Stomach (tissue), 9 donors: Measurements from ENCODE around the gene CSMD2. TPM values are rescaled to one million over a fixed set of nuclear protein-coding genes. Genes with fewer than 3 reads are reported as not detected.

Experiments used
- DNase-seq, 2 donors: peaks; one replicate each; pipeline versions ENCODE4 v3.0.0 to v3.0.0-alpha.2; 2013 to 2019
- H3K27ac ChIP-seq, 5 donors: fragments of 200-600 bp in 4 of 5; sonication (generic) in 4 of 5; one replicate each; pipeline ENCODE4 v1.5.1; 2013 to 2019; ENCODE audit warnings: mild to moderate bottlenecking in 1 of 5, moderate library complexity in 1 of 5
- H3K27me3 ChIP-seq, 3 donors: fragments of 200-600 bp; sonication (generic); one replicate each; pipeline ENCODE4 v1.5.1; 2017 to 2019; ENCODE audit warnings: mixed run types in 1 of 3
- H3K36me3 ChIP-seq, 4 donors: fragments of 200-600 bp; sonication (generic); 1 replicate in 3 of 4; 2 replicates in 1 of 4; pipeline ENCODE4 v1.5.1; 2016 to 2019
- H3K4me1 ChIP-seq, 4 donors: fragments of 200-600 bp; sonication (generic); one replicate each; pipeline ENCODE4 v1.5.1; 2016 to 2019
- H3K4me3 ChIP-seq, 4 donors: fragments of 200-600 bp; sonication (generic) in 3 of 4; one replicate each; pipeline ENCODE4 v1.5.1; 2016 to 2019; ENCODE audit warnings: mild to moderate bottlenecking in 1 of 4
- H3K9me3 ChIP-seq, 4 donors: fragments of 200-600 bp; sonication (generic); one replicate each; pipeline ENCODE4 v1.5.1; 2016 to 2019
- EP300 ChIP-seq: sonication (generic); formaldehyde crosslinking; IDR thresholded peaks from one replicate; pipeline ENCODE4 v1.6.1; 2017; ENCODE audit warnings: antibody characterized with exemption
- POLR2A ChIP-seq, 4 donors: fragments of 450-650 bp; IDR thresholded peaks; one replicate each; pipeline ENCODE4 v1.6.1; 2016; ENCODE audit warnings: antibody characterized with exemption in 4 of 4, control low read depth in 2 of 4, mild to moderate bottlenecking in 1 of 4, moderate library complexity in 1 of 4
- POLR2AphosphoS5 ChIP-seq, 3 donors: sonication (generic); formaldehyde crosslinking; IDR thresholded peaks; one replicate each; pipeline ENCODE4 v1.6.1; 2016; ENCODE audit warnings: antibody characterized with exemption in 3 of 3
- WGBS, 5 donors: extraction: QIAGEN DNeasy Blood & Tissue Kit in 3 of 5; methylation state at CpG; one replicate each; pipeline versions ENCODE4 v1.1.5 to v1.1.7; 2013 to 2018; 5-methylcytosine and 5-hydroxymethylcytosine counted together
- intact Hi-C: fragments of 100-400 bp; cut with DNase I; formaldehyde crosslinking; loops from one replicate; pipeline ENCODE4 v1.15.1; 2023; ENCODE audit warnings: low total_unique reads
- polyA plus RNA-seq, 3 donors: library from polyadenylated mRNA; stranded (reverse); fragments of 200-250 nt; gene quantifications; one replicate each; pipeline ENCODE4 v1.2.3, GENCODE V29; 2013
- total RNA-seq, 5 donors: library from RNA; depleted of rRNA; stranded (reverse); fragments of >200 nt; gene quantifications; one replicate each; pipeline versions ENCODE4 v1.1.0 to v1.2.3, GENCODE V29; 2014 to 2016
- TF ChIP-seq, protein P1 (sequence below), 7 experiments: fragments of 450-650 bp in 4 of 7; fragments of 200-600 bp in 3 of 7; sonication (generic) in 3 of 7; IDR thresholded peaks; one replicate each; pipeline ENCODE4 v1.5.1; 2016 to 2019; ENCODE audit warnings: antibody characterized with exemption in 7 of 7, control low read depth in 2 of 7, mild to moderate bottlenecking in 1 of 7
- donor health status: healthy with polysubstance abuse.
- donor health status: Bipolar disorder and iron deficiency.
- donor health status: healthy.

Gene CSMD2
- total and polyA plus RNA-seq, 8 donors: 0.10 to 3.5 (median 0.37) TPM; not detected in 1

DNA sequence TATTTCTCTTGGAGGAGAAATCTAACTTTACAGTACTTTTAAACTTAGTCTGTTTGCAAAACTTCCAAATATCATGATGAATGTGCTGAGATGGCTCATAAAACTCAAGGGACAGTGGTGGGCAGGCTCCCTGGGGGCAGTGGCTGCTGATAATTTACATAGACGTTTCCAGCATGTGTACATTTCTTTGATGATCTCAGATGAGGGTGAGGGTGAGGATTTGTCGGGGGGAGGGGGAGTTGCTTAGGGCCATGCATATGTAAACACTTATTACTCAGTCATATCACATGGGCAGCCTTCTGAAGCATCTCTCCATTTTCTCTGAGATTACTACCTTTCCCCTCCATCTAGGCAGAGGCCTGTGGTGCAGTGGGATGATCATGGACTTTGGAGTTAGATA is 454.1 kb downstream of the CSMD2 start:
- no peaks in the 10 kb centered on the region for H3K36me3 ChIP-seq
- H3K4me3 ChIP-seq: no peak overlapping the region
- no peaks in the 10 kb centered on the region for H3K9me3 ChIP-seq
- peaks cover 0 to 33% (median 0%) of the 10 kb centered on the region in 3 donors for H3K27me3 ChIP-seq
- DNase-seq: no peak
- 33 to 48% (median 40%) methylated on average over 2 of the region's 2 CpGs for WGBS, 5 donors
- no peaks in the 10 kb centered on the region for H3K4me1 ChIP-seq
- TF ChIP-seq POLR2AphosphoS5 (IDR thresholded peaks at IDR 0.05) (no peak), EP300 (no peak), POLR2A (IDR thresholded peaks at IDR 0.05) (no peak)
- TF ChIP-seq, protein P1, sequence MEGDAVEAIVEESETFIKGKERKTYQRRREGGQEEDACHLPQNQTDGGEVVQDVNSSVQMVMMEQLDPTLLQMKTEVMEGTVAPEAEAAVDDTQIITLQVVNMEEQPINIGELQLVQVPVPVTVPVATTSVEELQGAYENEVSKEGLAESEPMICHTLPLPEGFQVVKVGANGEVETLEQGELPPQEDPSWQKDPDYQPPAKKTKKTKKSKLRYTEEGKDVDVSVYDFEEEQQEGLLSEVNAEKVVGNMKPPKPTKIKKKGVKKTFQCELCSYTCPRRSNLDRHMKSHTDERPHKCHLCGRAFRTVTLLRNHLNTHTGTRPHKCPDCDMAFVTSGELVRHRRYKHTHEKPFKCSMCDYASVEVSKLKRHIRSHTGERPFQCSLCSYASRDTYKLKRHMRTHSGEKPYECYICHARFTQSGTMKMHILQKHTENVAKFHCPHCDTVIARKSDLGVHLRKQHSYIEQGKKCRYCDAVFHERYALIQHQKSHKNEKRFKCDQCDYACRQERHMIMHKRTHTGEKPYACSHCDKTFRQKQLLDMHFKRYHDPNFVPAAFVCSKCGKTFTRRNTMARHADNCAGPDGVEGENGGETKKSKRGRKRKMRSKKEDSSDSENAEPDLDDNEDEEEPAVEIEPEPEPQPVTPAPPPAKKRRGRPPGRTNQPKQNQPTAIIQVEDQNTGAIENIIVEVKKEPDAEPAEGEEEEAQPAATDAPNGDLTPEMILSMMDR (IDR thresholded peaks at IDR 0.05): no peak
- H3K27ac ChIP-seq: no peak overlapping the region
- intact Hi-C loops: no loop called here

DNA sequence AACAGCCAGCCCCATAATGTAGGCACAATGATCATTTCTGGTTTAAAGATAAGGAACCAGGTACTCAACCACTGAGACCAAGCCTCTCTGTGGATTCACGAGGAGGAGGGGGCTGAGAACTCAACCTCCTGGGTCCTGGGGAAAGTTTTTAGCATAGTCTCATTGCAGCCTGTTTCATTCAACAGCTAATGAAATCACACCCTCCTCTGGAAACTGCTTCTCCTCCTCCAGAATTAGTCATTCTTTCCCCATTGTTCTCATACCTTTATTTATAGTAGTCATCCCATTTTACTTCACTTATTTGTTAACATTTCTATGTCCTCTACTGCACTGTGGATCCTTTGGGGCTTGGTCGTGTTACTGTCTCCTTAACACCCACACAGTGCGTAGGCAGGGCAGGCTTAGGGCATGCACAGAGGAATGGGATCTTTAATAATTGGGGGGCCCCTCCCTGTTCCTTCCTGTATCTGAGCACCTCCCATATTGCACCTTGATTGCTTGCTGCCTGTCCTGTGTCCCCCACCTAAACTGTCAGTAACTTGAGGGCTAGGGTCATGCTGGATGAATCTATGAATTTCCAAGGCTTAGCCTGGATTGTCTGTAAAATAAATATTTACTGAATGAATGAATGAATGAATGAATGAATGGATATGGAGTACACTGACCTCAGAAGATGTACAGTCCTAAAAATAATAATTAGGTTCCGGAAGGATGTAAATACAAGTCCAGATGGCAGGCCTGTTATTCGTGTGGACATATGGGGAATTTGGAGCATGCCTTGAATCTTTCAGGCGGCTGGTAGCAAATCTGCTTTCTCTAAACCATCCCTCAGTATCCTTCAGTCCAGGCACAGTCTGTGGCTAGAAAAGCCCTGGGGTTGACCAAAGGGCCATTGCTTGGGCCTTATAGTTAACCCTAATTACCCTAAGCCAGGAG is 455.0 kb downstream of the CSMD2 start:
- 70 to 79% (median 76%) methylated on average over 6 of the region's 6 CpGs for WGBS, 5 donors
- TF ChIP-seq, protein P1 (IDR thresholded peaks at IDR 0.05): no peak
- TF ChIP-seq EP300 (no peak), POLR2AphosphoS5 (IDR thresholded peaks at IDR 0.05) (no peak), POLR2A (IDR thresholded peaks at IDR 0.05) (no peak)
- intact Hi-C loops: no loop called here

DNA sequence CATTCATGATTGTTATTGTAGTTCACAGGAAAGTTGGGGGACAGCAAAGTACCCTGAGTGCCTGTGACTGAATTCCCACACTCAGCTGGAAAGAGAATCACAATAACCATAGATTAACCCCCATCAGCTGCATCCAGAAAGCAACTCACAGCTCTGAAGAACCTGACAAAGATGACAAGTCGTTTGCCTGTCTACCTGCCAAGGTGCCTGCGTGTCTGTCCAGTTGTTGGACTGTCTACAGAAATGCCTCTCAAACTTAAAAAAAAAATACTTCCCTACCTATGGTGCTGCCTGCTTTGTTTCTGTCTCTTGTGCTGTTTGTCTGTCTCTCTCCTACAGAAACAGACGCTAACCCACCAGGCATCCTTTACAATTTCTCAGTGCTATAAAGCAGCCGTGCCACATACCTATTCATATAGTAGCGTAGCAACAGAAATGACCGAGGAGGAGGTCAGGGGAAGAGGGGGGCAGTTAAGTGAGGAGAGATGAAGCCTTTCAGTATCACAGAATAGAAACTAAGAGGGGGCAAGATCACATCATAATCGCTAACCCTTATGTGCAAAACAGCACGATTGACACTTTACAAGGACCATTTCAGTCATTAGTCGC is 455.8 kb downstream of the CSMD2 start:
- 76 to 83% (median 81%) methylated on average over 9 of the region's 9 CpGs for WGBS, 5 donors
- DNase-seq: no peak
- no peaks in the 10 kb centered on the region for H3K4me1 ChIP-seq
- TF ChIP-seq, protein P1 (IDR thresholded peaks at IDR 0.05): no peak
- TF ChIP-seq POLR2AphosphoS5 (IDR thresholded peaks at IDR 0.05) (no peak), POLR2A (IDR thresholded peaks at IDR 0.05) (no peak), EP300 (no peak)
- no peaks in the 10 kb centered on the region for H3K36me3 ChIP-seq
- peaks cover 0 to 20% (median 0%) of the 10 kb centered on the region in 3 donors for H3K27me3 ChIP-seq
- no peak overlapping the region for H3K4me3 ChIP-seq
- H3K27ac ChIP-seq: no peak overlapping the region
- H3K9me3 ChIP-seq: no peaks in the 10 kb centered on the region
- intact Hi-C loops: no loop called here

More for the DNA sequence above, 455.0 kb downstream of the CSMD2 start:
- no peak overlapping the region for H3K4me3 ChIP-seq
- no peaks in the 10 kb centered on the region for H3K36me3 ChIP-seq
- no peaks in the 10 kb centered on the region for H3K4me1 ChIP-seq
- no peak for DNase-seq
- H3K27me3 ChIP-seq: peaks cover 0 to 28% (median 0%) of the 10 kb centered on the region in 3 donors
- no peaks in the 10 kb centered on the region for H3K9me3 ChIP-seq
- H3K27ac ChIP-seq: no peak overlapping the region

DNA sequence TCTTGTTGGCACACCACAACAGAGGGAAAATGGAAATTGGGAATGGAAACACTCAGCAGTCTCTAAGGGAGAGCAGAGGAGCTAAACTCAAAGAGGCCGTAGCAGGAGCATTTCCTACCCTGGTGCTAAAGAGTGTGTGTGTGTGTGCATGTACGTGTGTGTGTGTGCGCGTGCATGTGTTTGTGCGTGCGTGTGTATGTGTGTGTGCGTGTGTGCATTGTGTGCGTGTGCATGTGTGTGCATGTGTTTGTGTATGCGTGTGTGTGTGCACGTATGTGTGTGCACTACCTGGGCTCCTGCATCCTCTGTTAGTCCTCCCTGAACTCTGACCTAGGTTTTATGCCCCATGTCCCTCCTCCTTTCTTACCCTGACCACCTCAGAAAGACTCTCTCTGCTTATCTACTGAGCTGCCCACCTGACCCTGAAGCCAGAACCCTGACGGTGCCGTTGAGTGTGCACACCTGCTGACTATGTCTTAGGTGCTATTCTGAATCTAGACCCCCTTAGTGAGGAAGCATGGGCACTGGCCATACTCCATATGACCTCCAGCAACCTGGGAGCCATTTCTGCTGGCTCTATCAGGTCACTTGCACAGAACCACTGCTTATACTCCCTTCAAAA is 458.3 kb downstream of the CSMD2 start:
- no peak for DNase-seq
- H3K9me3 ChIP-seq: no peaks in the 10 kb centered on the region
- intact Hi-C loops: no loop called here
- H3K27ac ChIP-seq: no peak overlapping the region
- H3K4me3 ChIP-seq: no peak overlapping the region
- WGBS, 5 donors: 79 to 87% (median 84%) methylated on average over 10 to 12 of the region's 12 CpGs
- peaks cover 0 to under 1% (median 0%) of the 10 kb centered on the region in 3 donors for H3K27me3 ChIP-seq
- no peaks in the 10 kb centered on the region for H3K4me1 ChIP-seq
- no peaks in the 10 kb centered on the region for H3K36me3 ChIP-seq
- TF ChIP-seq POLR2AphosphoS5 (IDR thresholded peaks at IDR 0.05) (no peak), EP300 (no peak)
